HepG2 (cell line): ENCODE data around the gene APRT.

ENCODE experiments used
- TAF15 ChIP-seq: fragments of 200-400 bp; formaldehyde crosslinking; IDR thresholded peaks from one replicate; pipeline ENCODE4 v1.6.1; 2018; ENCODE audit warnings: mild to moderate bottlenecking, low read depth, low read length; ENCODE audit not compliant: poor library complexity, severe bottlenecking
- ZFP1 ChIP-seq: IDR thresholded peaks from 2 replicates; pipeline ENCODE4 v1.6.1; 2016

GRCh38 chr16:88835818-88836217, 24.1 kb upstream of the APRT start:
- TF ChIP-seq TAF15 (no peak), ZFP1 (CRISPR knock-in tag) (no peak)
